Activated CD8-positive, alpha-beta memory T cell treated with anti-CD3 and anti-CD28 coated beads, Interleukin-2, amount 10 ng/mL, durations not matched to agents 7 days and 5 days (primary cell): ENCODE data around the gene TNFRSF4. TPM values are rescaled to one million over a fixed set of nuclear protein-coding genes. Genes with fewer than 3 reads are reported as not detected.
A peak's percentile ranks its signal among the peaks of the same experiment; 100 is the strongest.

Source experiments
- ATAC-seq: fragments of 150-1000 bp; cut with Tn5 transposase; one replicate; pipeline ENCODE4 v1.10.0; 2021; ENCODE audit warnings: moderate library complexity
- CTCF ChIA-PET: fragments of 350-600 bp; sonication (Branson Sonifier 250); formaldehyde crosslinking; loops from one replicate; lab custom pipeline; 2021; ENCODE audit warnings: antibody characterized with exemption; lab: Charles Lee
- DNase-seq: peaks from one replicate; pipeline ENCODE4 v3.0.0-alpha.2; 2020
- H3K27ac Mint-ChIP-seq: one replicate; pipeline ENCODE4 v1.8.0; 2021; ENCODE audit warnings: mild to moderate bottlenecking, mixed read lengths
- H3K27me3 Mint-ChIP-seq: one replicate; pipeline ENCODE4 v1.8.0; 2021; ENCODE audit warnings: mixed read lengths
- H3K36me3 Mint-ChIP-seq: one replicate; pipeline ENCODE4 v1.8.0; 2021; ENCODE audit warnings: mild to moderate bottlenecking, mixed read lengths
- H3K4me1 Mint-ChIP-seq: one replicate; pipeline ENCODE4 v1.8.0; 2021; ENCODE audit warnings: mixed read lengths
- H3K4me3 Mint-ChIP-seq: one replicate; pipeline ENCODE4 v1.8.0; 2021; ENCODE audit warnings: mild to moderate bottlenecking, moderate library complexity, mixed read lengths
- H3K9me3 Mint-ChIP-seq: one replicate; pipeline ENCODE4 v1.8.0; 2022; ENCODE audit warnings: low read depth, mixed read lengths
- microRNA-seq: library from miRNA; unstranded; fragments of <30 nt; microRNA quantifications from one replicate; pipeline ENCODE4 v1.2.0, GENCODE V29; 2022
- total RNA-seq, 2 experiments: library from RNA; stranded (reverse); gene quantifications; one replicate each; pipeline ENCODE4 v1.2.3, GENCODE V29; 2021

Gene TNFRSF4
- total RNA-seq, 2 experiments from 2014 or later = 8.1 to 72.4 TPM

GRCh38 chr1:1163538-1164070 lies 50.3 kb downstream of the TNFRSF4 start:
- no peaks in the 10 kb centered on the region for H3K9me3 Mint-ChIP-seq
- CTCF ChIA-PET = no interaction called here
- no peak for ATAC-seq
- no peak overlapping the region for H3K27ac Mint-ChIP-seq
- H3K4me1 Mint-ChIP-seq = no peaks in the 10 kb centered on the region
- no peak overlapping the region for H3K4me3 Mint-ChIP-seq
- H3K27me3 Mint-ChIP-seq = peaks cover 9% of the 10 kb centered on the region
- no peaks in the 10 kb centered on the region for H3K36me3 Mint-ChIP-seq
- no peak for DNase-seq

DNA sequence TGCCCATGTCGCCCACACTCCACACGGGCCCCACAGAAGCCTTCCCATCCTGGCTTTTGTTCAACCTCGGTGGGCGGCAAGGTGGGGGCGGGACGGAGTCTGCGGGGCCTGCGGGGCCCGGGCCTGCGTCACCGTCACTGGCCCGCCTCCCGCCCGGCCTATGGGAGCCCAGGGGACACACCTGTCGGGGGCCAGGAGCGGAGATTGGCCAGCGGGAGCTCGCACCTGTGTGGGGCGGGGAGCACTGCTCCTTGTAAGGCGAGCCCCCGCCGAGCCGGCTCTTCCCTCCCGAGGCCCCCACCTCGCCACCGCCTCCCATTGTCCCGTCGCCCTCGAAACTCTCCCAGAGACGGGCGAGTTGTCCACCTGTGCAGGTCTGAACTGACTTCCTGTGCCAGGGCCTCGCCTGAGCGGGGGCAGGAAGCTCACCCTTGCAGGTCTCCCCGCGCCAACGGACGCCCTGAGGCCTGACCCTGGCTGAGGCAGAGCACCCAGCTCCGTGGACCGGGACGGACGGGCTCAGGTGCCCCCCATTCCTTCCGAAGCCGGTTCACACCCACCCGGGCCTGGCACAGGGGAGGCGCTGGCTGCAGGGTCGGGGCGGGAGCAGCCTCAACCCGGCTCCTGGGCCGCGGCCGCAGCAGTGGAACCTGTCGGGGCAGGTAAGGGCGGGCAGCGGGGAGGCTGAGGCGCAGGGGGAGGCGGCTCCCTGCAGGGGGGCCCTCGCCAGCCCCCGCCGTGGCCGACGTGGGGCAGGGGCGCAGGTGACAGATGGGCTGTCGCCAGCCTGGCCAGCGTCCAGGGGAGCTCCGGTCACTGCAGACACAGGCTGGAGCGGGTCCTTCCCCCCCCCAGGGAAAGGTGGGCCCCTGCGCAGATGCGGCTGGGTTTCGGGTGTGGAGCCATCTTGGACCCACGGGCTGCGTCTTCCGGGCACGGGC lies 51.1 kb downstream of the TNFRSF4 start:
- CTCF ChIA-PET = no interaction called here
- peaks cover 9% of the 10 kb centered on the region for H3K27me3 Mint-ChIP-seq
- no peak overlapping the region for H3K4me3 Mint-ChIP-seq
- DNase-seq = no peak
- no peaks in the 10 kb centered on the region for H3K4me1 Mint-ChIP-seq
- no peaks in the 10 kb centered on the region for H3K36me3 Mint-ChIP-seq
- H3K9me3 Mint-ChIP-seq = no peaks in the 10 kb centered on the region
- ATAC-seq = no peak
- H3K27ac Mint-ChIP-seq = no peak overlapping the region

DNA sequence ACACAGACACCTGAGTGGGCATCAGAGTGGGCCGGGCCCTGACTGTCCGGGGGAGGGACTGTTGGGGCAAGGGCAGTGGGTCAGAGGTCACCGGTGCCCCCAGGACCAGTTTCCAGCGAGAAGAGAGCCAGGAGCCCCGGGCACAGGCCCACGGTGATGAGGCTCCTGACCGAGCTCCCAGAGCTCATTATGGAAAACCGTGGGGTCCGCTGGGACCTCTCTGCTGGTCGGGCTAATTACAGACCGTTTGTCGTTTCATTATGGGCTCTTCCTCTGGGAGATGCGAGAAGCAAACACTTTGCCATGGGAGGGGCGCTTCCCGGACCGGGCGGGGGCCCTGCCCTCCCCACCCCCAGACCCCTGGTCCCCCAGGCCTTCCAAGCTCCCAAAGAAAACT lies 52.3 kb downstream of the TNFRSF4 start:
- H3K27ac Mint-ChIP-seq = no peak overlapping the region
- no peak overlapping the region for H3K4me3 Mint-ChIP-seq
- DNase-seq (no peak), ATAC-seq (no peak)
- no peaks in the 10 kb centered on the region for H3K4me1 Mint-ChIP-seq
- H3K36me3 Mint-ChIP-seq = no peaks in the 10 kb centered on the region
- CTCF ChIA-PET = no interaction called here
- H3K9me3 Mint-ChIP-seq = no peaks in the 10 kb centered on the region
- H3K27me3 Mint-ChIP-seq = peaks cover 9% of the 10 kb centered on the region

Small RNA genes within 50 kb of the gene (microRNA-seq; reads per million reads assigned to microRNA genes)
- gene MIR200A = 2.1 reads per million
- 9.4 reads per million, percentile 29 among the genes with 10 or more reads in this experiment for gene MIR200B
- 1.3 reads per million for gene MIR429

Other genes with a start within 250 kb of the TNFRSF4 start
- gene PLEKHN1, start 247.7 kb downstream of the TNFRSF4 start, total RNA-seq = 1 to 10 TPM; 3.3 to 3.9 TPM
- not detected for gene PERM1, start 232.1 kb downstream of the TNFRSF4 start, total RNA-seq
- 1 to 10 TPM in 1 of 2 experiments, under 1 TPM in 1; 0.61 to 1.6 TPM for gene HES4, start 214.1 kb downstream of the TNFRSF4 start, total RNA-seq
- gene ISG15, start 200.7 kb downstream of the TNFRSF4 start, total RNA-seq = 100 to 1,000 TPM; 432 to 986 TPM
- 10 to 100 TPM; 29.3 to 32.8 TPM for gene AGRN, start 194.0 kb downstream of the TNFRSF4 start, total RNA-seq
- gene RNF223, start 139.8 kb downstream of the TNFRSF4 start, total RNA-seq = not detected
- gene C1orf159, start 98.1 kb downstream of the TNFRSF4 start, total RNA-seq = 10 to 100 TPM; 22.9 to 23.6 TPM
- gene TTLL10, start 40.3 kb downstream of the TNFRSF4 start, total RNA-seq = not detected
- gene TNFRSF18, start 7.6 kb downstream of the TNFRSF4 start, total RNA-seq = 100 to 1,000 TPM in 1 of 2 experiments, 10 to 100 TPM in 1; 28.1 to 156 TPM
- gene SDF4, start 17.8 kb upstream of the TNFRSF4 start, total RNA-seq = 100 to 1,000 TPM; 109 to 144 TPM
- 10 to 100 TPM; 17.6 to 25.5 TPM for gene B3GALT6, start 18.1 kb upstream of the TNFRSF4 start, total RNA-seq
- 1 to 10 TPM; 2.0 to 2.6 TPM for gene C1QTNF12, start 32.6 kb upstream of the TNFRSF4 start, total RNA-seq
- 10 to 100 TPM; 71.3 to 83.3 TPM for gene UBE2J2, start 59.7 kb upstream of the TNFRSF4 start, total RNA-seq
- gene SCNN1D, start 66.3 kb upstream of the TNFRSF4 start, total RNA-seq = 1 to 10 TPM; 4.7 to 5.0 TPM
- 10 to 100 TPM; 71.7 to 99.9 TPM for gene ACAP3, start 93.8 kb upstream of the TNFRSF4 start, total RNA-seq
- 10 to 100 TPM; 26.3 to 27.2 TPM for gene PUSL1, start 94.4 kb upstream of the TNFRSF4 start, total RNA-seq
- gene INTS11, start 110.5 kb upstream of the TNFRSF4 start, total RNA-seq = 100 to 1,000 TPM; 126 to 135 TPM
- gene CPTP, start 110.6 kb upstream of the TNFRSF4 start, total RNA-seq = 10 to 100 TPM; 17.6 to 18.5 TPM
- gene TAS1R3, start 117.1 kb upstream of the TNFRSF4 start, total RNA-seq = under 1 TPM; 0.77 to 0.82 TPM
- gene DVL1, start 135.3 kb upstream of the TNFRSF4 start, total RNA-seq = 10 to 100 TPM; 35.2 to 42.0 TPM
- gene MXRA8, start 144.4 kb upstream of the TNFRSF4 start, total RNA-seq = under 1 TPM in 1 of 2 experiments, not detected in 1; 0.61 TPM
- gene AURKAIP1, start 161.1 kb upstream of the TNFRSF4 start, total RNA-seq = 100 to 1,000 TPM; 139 to 141 TPM
- gene CCNL2, start 185.2 kb upstream of the TNFRSF4 start, total RNA-seq = 100 to 1,000 TPM; 120 to 124 TPM
- 100 to 1,000 TPM in 1 of 2 experiments, 10 to 100 TPM in 1; 95.2 to 130 TPM for gene MRPL20, start 193.1 kb upstream of the TNFRSF4 start, total RNA-seq
- not detected for gene ANKRD65, start 207.1 kb upstream of the TNFRSF4 start, total RNA-seq
- under 1 TPM; 0.20 to 0.28 TPM for gene VWA1, start 221.5 kb upstream of the TNFRSF4 start, total RNA-seq
- gene ATAD3C, start 235.5 kb upstream of the TNFRSF4 start, total RNA-seq = under 1 TPM; 0.38 to 0.87 TPM